K562 (cell line): Measurements from ENCODE around the gene ALDH8A1.

Experiments
- CTCF ChIP-seq, 3 experiments: IDR thresholded peaks in 2 of 3; conservative IDR thresholded peaks in 1 of 3; 2 replicates each; pipeline ENCODE4 v1.5.1; 2011 to 2012; ENCODE audit warnings: low read length in 3 of 3, mild to moderate bottlenecking in 3 of 3, control low read depth in 2 of 3, improper control_type of control experiment in 1 of 3, inconsistent platforms in 1 of 3, low read depth in 1 of 3, mixed read lengths in 1 of 3, moderate library complexity in 1 of 3; ENCODE audit not compliant: insufficient read depth in 2 of 3
- E2F4 ChIP-seq: sonication (generic); formaldehyde crosslinking; IDR thresholded peaks from 2 replicates; pipeline ENCODE4 v1.8.0; 2022; ENCODE audit warnings: mild to moderate bottlenecking, low read depth, missing genetic modification reagents
- EZH2 ChIP-seq: IDR thresholded peaks from 2 replicates; pipeline ENCODE4 v1.6.1; 2012; ENCODE audit warnings: low read depth, mild to moderate bottlenecking, inconsistent platforms, low read length, borderline replicate concordance
- NCOA1 ChIP-seq: fragments of 450-650 bp; IDR thresholded peaks from 2 replicates; pipeline ENCODE4 v1.6.1; 2016; ENCODE audit warnings: low read depth
- NR2C1 ChIP-seq, 2 experiments: fragments of 450-650 bp; IDR thresholded peaks; 2 replicates each; pipeline ENCODE4 v1.6.1; 2017; ENCODE audit warnings: mild to moderate bottlenecking in 2 of 2, antibody characterized with exemption in 1 of 2, inconsistent platforms in 1 of 2, missing compliant biosample characterization in 1 of 2, missing genetic modification characterization in 1 of 2
- STAT5A ChIP-seq: IDR thresholded peaks from 2 replicates; pipeline ENCODE4 v1.6.1; 2012; ENCODE audit warnings: low read length, inconsistent platforms, borderline replicate concordance
- ZNF146 ChIP-seq: IDR thresholded peaks from one replicate; pipeline ENCODE4 v1.6.1; 2018; ENCODE audit warnings: missing compliant biosample characterization; ENCODE audit not compliant: unreplicated experiment

- TF ChIP-seq STAT5A (no peak), EZH2 (no peak), CTCF (IDR thresholded peaks at IDR 0.05 in 2 of 3, conservative IDR thresholded peaks at IDR 0.05 in 1 of 3; ENCODE audit: insufficient read depth in 2 of 3, low read depth in 1 of 3, low read length in 3 of 3) (no peak), NR2C1 (IDR thresholded peaks at IDR 0.05) (no peak), NR2C1 (tag; IDR thresholded peaks at IDR 0.05) (no peak), NCOA1 (no peak), E2F4 (CRISPR knock-in tag) (no peak), ZNF146 (CRISPR knock-in tag) (no peak)
Measured at GRCh38 chr6:134880487-134881190, 69.3 kb downstream of the ALDH8A1 start.
